ENCODE data around the gene ANKMY1.

The ANKMY1 gene

DNA sequence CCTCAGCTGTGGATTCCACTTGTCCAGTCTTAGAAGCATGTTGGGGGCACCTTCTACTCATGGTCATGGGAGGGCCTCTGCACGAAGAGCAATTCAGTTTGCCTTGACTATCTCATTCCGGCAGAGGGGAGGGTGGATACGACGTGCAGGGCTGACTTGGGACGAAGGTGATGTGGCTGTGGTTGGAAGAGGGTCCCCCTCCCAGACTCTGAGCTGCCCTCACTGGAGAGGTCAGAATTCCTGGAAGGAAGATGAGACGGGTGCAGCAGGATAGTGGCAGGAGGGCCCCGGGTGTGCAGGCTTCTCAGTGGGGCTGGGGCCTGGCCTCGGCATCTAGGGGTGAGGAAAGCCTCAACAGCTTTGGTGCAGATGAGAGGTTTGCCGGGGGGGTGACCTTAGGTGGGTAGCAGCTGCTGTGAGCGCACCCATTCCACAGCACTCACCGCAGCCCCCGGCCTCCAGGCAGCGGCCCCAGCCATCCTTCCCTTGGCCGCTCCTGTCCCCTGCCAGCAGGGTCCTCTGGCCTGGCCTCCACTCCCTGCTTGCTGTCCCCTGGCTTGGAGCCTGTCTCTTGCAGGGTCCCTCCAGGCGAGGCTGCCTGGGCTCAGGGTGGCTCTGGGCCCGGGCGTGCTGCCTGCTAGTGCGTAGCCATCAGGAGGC is 13.7 kb upstream of the ANKMY1 start:
- DNase-seq (ENCODE audit: extremely low read depth, low read depth), result no peak
- TF ChIP-seq, protein P1, sequence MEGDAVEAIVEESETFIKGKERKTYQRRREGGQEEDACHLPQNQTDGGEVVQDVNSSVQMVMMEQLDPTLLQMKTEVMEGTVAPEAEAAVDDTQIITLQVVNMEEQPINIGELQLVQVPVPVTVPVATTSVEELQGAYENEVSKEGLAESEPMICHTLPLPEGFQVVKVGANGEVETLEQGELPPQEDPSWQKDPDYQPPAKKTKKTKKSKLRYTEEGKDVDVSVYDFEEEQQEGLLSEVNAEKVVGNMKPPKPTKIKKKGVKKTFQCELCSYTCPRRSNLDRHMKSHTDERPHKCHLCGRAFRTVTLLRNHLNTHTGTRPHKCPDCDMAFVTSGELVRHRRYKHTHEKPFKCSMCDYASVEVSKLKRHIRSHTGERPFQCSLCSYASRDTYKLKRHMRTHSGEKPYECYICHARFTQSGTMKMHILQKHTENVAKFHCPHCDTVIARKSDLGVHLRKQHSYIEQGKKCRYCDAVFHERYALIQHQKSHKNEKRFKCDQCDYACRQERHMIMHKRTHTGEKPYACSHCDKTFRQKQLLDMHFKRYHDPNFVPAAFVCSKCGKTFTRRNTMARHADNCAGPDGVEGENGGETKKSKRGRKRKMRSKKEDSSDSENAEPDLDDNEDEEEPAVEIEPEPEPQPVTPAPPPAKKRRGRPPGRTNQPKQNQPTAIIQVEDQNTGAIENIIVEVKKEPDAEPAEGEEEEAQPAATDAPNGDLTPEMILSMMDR (IDR thresholded peaks at IDR 0.05; ENCODE audit: low read depth, low read length, missing control alignments), result no peak
- H3K4me3 ChIP-seq (replicated peaks; ENCODE audit: low read depth, low read length), result no peak overlapping the region

DNA sequence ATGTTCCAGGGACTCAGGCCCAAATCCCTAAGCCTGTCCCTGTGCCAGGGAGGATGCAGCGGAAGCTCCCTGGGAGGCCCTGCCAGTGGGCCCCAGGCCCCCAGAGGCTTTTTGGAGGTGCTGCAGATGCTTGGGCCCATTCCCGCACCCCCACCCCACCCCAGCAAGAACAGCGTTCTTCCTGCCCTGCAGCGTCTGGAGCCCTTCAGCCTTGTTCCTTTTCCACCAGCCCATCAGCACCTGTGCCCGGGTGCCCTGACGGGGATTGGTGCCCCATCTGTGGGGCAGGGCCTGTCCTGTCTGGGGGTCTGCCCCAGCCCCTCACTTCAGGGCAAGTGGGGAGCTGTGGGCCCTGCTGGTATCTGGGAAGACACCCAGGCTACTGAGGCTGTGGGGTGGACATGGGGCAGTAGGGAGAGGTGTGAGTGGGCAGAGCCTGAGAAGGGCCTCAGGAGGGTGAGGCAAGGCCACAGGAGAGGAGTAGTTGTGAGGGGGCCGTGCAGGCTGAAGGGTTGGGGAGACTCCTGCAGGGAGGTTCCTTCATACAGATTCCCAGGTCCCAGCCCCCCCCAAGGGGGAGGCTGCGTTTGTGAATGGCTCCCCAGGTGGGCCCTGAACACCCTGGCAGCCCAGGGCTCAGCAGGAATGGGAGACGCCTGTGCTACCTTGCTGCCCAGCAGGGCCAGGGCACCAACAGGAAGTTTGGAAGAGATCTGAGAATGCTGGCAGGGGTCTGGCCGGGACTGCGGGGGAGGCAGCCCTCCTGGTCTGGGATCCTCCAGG is 12.9 kb upstream of the ANKMY1 start:
- no peak overlapping the region for H3K4me3 ChIP-seq (replicated peaks; ENCODE audit: low read depth, low read length)
- no peak for DNase-seq (ENCODE audit: extremely low read depth, low read depth)
- TF ChIP-seq, protein P1 (IDR thresholded peaks at IDR 0.05; ENCODE audit: low read depth, low read length, missing control alignments), result no peak

DNA sequence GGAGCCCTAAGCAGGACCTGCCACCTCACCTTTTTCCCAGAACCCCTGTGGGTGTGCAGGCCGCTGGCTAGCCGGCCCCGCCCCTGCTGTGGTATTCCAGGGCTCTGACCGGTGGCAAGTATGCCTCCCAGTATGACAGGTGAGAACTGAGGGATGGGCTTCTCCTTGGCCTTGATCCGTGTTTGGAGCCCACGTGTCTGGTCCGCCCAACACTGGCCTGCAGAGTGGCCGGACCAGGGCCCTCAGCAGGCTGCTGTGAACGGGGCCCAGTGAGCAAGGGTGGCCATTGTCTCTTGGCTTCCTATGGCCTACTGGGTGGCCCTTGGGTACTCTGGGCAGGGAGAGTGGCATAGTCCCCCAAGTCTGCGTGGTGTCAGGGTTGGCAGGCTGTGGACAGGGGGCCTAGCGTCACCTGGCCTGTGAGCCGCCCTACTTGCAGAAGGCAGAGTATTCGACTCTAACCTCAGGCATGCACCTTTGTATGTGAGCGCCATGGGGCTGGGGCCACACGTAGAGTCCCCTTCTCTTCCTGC is 12.3 kb upstream of the ANKMY1 start:
- no peak for DNase-seq (ENCODE audit: extremely low read depth, low read depth)

DNA sequence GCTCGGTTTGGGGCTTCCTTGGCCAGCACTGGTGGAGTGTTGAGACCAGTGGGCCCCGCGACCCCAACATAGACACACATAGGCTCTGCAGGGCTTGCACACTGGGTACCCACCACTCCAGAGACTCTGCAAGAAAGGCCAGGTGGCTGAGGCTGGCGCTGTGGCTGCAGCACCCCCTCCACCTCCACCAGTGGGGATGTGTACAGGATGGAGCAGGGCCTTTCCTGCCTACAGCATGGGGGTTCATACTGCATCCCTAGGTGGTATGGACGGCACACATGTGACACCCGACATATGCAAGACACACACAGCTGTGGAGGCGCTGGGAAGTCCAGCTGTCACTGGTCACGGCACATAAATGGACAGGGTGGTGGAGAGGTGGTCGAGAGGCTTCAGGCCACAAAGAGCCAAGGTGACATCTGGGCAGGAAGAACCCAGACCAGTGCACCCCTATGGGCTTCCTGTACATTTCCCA is 11.8 kb upstream of the ANKMY1 start:
- peak overlapping the region; percentile 61 for H3K4me3 ChIP-seq (replicated peaks; ENCODE audit: low read depth, low read length)
- no peak for DNase-seq (ENCODE audit: extremely low read depth, low read depth)
- TF ChIP-seq, protein P1 (IDR thresholded peaks at IDR 0.05; ENCODE audit: low read depth, low read length, missing control alignments), result no peak

More for the DNA sequence above, 12.3 kb upstream of the ANKMY1 start:
- H3K4me3 ChIP-seq (replicated peaks; ENCODE audit: low read depth, low read length), result no peak overlapping the region; the same call in 1 of the 2 replicates
- TF ChIP-seq, protein P1 (IDR thresholded peaks at IDR 0.05; ENCODE audit: low read depth, low read length, missing control alignments), result no peak

DNA sequence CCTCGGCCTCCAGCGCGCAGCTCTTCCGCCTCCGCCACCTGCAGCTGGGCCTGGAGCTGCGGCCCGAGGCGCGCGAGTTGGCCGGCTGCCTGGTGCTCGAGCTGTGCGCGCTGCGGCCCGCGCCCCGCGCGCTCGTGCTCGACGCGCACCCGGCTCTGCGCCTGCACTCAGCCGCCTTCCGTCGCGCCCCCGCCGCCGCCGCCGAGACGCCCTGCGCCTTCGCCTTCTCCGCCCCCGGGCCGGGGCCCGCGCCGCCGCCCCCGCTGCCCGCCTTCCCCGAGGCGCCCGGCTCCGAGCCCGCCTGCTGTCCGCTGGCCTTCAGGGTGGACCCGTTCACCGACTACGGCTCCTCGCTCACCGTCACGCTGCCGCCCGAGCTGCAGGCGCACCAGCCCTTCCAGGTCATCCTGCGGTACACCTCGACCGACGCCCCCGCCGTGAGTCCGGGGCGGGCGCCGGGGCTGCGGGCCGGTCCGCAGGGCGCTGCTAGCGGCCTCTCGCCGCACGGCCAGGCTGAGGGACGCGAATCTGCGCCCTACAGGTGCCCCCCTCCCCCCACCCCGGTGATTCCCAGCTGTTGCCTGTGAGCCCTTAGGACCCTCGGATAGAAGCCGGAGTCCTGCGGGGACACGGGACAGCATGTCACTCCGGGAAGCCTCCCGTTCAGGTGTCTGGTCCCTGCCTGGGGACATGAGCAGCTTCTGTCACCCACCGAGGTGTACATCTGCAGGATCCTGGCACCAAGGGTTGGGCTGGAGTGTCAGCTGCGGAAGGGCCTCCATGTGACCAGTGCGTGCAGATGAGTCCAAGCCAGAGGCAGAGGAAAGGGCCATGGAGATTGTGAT is 11.1 kb upstream of the ANKMY1 start:
- no peak for DNase-seq (ENCODE audit: extremely low read depth, low read depth)
- H3K4me3 ChIP-seq (replicated peaks; ENCODE audit: low read depth, low read length), result peak overlapping the region; percentile 61
- TF ChIP-seq, protein P1 (IDR thresholded peaks at IDR 0.05; ENCODE audit: low read depth, low read length, missing control alignments), result no peak
